Stimulated activated CD4-positive, alpha-beta T cell treated with anti-CD3 and anti-CD28 coated beads, Interleukin-4, amount 100 ng/mL, for 1 hour (primary cell): ENCODE results near the gene MBP.
"Not testable (repeated sequence)": the region's sequence is repeated elsewhere in the genome, so short reads cannot be mapped to it uniquely, and the experiment has no call there.

Experiments used
- DNase-seq: peaks from one replicate; pipeline ENCODE4 v3.0.0-alpha.2; 2020

Gene MBP

DNA sequence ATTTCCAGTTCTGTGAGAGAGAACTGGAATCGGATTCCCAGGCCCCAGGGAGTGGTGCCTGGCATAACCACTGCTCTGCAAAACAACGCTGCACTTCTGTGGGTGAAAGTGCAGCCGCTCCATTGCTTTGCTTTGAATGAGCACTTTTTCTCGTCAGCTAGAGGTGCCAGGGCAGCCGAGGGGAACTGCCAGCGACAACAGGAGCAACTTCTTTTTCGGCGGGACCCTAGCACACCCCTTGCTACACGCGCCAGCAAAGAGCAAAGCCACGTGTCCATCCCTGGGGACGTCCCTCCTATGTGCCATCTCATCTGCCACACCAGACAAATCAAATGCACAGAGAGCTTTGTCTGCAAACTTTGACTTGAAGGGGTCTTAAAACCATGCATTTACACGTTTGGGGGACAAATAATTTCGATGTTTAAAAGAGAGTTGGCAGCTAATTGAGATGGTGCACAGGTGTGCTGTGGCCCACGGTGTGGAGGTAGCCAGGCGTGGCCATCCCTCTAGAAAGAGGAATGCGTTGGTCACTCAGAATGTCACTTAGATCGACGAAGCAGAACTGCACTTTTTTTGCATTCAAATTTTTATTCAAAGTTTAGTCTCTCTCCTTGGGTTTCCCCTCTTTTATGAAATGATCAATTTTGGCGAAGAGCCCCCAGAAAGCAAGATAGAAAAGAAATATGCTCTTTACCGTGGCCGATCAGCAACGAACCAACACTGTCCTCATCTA lies 151.8 kb downstream of the MBP start:
- no peak for DNase-seq

DNA sequence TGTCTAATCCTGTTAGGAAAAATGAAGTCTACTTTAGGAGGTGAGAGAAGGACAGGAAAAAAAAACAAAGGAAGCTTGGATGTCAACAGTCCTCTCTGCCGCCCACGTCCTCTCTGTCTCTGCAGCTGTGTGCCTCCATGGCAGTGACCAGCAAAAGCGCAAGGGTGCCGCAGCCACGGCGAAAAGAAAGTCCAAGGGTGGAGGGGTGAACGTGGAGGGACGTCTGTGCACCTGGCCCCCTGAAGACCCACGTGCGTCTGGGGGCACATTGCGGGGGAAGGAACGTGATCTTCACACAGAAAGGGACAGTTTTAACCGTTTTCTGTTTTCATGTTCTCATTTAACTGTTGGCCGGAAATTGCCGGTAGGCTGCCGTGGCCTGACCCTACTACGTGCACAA lies 152.7 kb downstream of the MBP start:
- no peak for DNase-seq

DNA sequence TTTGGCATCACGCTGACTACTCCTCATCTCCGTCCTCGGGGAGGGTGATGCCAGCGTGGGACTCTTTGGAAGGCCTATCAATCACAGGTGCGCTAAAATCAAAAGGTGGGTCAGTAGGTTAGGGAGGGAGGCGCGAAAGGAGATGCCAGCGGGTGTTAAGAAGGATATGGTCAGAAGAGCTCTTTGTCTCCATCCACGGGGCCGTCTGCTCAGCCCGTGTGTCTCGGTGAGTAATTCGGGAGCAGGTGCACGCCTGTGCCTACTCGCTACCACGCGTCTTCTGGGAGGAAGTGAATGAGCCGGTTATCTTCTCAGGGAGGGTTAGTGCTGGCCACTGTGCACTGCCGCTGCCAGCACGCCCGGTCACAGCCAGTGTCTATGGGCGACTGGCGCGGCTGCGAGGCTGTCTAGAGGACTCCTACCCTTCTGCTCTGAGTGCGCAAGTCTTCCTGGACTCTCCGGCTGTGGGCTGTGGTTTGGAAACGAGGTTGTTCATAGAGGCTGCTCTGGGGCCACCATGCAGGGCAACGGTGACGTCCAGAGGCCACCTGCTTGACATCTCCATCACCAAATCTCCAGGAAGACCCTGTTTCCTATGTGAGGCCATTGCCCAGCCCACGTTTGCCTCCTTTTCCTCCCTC lies 153.4 kb downstream of the MBP start:
- DNase-seq: no peak

DNA sequence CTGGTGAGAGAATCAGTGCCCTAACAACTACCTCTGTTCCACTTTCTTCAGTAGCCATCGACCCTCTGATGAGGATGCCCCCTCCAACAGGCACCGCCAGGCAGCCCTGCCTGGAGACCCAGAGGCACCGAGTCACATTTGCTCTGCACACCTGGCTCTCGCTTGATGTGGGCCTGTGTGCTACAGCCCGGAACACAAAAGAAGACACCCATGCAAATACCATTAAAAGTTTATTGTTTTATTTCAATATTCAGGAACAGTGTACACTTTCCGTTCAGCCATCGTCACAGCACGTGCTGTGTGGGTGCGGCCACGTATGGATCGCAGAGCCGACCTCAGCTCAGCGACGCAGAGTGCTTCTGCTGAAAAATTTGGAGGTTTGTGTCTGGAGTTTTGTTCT lies 154.0 kb downstream of the MBP start:
- DNase-seq: no peak

DNA sequence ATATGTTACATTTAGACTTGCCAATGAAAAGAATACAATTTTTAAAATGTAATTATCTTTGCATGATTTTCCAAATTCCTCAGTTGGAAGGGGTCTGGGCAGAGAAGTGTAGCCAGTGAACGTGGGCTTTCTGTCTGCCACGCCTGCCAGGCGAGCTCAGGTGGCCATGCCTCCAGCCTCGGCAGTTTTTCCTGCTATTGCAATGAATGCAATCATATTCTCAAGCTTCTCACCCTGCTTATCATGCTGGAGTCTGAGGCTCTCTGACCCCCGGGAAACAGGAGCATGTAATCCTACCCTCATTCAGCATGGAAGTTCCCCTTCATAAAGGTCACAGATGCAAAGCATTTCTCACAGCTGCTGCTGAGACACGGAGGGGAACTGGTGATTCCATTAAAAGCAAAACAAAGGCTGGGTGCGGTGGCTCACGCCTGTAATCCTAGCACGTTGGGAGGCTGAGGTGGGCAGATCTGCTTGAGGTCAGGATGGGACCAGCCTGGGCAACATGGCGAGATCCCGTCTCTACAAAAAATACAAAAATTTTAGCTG lies 154.8 kb downstream of the MBP start:
- no peak for DNase-seq

DNA sequence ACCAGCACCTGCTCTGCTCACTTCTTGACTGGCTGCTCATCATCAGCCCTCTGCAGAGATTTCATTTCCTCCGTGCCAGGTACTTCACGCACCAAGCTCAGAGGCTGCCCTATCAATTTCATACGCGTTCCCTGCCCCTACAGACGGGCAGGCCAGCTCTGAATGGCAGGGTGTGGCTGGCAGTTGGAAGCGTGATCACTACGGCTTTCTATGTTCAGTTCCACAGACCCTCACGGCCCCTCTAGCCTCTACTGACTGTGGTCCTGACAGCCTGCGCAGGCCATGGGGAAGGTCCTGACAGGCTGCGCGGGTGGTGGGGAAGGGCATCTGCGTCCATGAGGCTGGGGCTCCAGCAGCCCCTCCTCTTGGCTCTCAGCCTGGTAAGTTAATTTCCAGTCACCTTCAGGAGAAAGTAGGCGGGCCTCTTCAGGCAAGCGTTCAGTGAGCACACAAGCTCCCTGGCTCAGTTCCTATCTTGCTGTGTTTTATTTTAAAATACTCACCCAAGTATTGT lies 155.4 kb downstream of the MBP start:
- no peak for DNase-seq

DNA sequence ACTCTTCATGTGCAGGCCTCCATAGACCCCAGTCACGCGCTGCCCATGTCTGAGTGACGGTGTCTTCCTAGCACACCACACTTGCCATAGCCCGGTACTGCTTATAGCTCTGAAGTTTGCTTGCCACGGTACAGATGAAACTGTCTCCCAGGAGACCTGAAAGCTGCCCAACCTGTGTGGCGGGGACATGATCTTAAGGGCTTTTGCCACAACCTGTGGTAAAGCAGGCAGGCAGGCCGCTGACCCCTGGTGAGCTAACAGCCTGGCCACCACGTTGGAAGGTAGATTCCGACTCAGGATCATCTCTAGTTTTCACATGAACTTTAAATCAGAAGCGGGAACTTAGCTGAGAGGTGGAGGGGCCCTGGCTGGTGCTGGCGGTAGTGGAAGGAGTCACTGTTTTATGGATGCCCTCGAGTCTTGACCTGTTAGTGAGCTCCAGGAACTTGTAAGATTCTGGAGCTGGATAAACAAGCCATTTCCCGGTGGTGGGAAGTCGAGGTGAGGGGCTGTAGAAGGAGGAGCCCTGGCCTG lies 156.9 kb downstream of the MBP start:
- DNase-seq: no peak

DNA sequence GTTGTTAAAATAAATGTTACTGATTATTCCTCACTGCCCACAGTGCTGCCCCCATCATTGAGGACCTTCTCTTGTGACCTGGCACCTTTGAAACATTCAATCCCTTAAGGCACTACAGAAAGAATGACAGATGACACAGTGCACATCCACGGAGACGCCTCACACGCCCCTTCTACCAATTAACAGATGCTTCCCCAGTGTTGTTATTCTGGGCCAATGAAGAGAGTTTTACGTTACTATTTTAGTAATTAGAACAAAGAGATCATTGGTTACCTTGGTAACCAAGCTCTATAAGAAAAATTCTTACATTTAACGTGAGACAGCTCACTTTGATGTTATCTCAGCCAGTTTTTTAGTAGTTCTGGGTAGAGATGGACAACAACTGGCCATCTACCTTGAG lies 158.2 kb downstream of the MBP start:
- DNase-seq: no peak

DNA sequence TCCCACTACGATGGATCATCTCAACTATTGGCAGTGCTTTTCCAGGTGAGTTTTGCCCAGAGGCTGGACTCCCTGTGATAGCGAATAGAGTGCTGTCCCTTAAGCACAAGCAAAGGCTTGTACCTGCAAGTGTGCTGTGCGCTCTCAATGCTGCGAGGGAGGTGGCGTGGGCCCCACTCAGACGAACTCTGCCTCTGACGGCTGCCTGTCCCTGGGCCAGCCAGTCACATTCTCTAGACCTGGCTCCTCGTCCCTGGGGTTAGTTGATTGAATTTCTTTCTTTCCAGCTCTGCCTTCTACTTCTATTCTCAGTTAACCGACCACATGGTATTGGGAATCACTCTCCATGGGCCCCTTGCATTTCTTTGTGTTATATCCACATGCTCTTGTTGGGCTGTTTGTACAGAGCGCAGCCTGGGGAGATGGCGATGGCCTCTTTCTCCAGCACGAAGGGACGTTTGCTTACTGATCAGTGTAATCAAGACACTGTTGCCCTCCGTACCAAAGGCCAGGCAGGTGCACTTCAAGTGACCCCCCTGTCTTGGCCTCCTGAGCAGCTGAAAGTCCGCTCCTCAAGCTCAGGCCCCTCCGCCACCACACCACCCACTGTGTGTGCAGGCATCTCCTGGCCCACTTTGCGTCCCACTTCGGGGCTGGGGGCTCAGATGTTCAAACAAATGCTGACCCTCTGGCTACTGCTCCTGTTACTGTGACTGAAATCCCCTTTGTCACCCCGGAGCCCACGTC lies 158.9 kb downstream of the MBP start:
- no peak for DNase-seq

DNA sequence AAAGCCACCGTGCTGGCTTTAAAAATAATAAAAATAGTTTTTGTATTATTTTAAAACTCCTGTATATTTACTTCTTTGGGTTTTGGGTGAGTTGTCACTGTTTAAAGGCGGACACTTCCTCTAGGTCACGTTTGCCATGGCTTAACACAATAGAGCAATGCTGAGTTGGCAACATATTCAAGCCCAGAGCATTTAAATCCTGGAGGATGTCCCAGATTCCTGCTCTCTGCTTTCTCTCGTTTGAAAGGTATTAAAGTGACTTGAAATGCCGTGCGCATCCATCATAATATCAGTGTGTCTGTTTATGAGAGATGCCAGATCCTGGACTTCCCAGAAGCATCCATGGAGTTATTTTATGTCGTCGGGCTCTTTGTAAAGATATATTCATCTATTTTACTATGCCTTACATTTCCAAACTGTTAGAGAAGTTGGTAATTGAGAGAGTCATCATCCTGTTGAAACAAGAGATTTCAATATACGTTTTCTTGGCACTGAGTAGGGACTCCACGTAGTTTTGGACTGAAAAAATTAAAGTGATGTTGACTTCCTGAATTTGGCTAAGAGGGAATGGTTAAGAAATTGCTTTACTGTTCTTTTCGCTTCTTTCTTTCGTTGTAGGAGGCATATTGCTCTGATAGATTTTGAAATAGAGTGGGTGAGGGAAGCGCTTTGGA lies 159.6 kb downstream of the MBP start:
- no peak for DNase-seq

DNA sequence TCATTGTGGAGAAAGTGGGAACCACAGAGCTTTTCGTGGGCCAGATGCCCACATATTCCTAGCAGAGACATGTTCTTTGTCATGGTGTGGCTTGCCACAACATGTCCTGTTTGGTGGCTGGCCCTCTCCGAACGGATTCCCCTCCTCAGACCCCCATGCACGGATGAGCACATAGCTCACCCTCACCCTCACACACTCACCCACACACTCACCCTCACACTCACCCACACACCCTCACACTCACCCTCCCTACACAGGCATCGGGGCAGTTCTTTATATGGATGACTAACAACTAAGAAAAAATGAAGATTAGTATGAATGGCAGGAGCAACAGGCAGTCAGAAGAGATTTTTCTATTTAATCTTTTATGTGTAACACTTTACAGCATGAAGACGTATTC lies 160.3 kb downstream of the MBP start:
- DNase-seq: no peak

DNA sequence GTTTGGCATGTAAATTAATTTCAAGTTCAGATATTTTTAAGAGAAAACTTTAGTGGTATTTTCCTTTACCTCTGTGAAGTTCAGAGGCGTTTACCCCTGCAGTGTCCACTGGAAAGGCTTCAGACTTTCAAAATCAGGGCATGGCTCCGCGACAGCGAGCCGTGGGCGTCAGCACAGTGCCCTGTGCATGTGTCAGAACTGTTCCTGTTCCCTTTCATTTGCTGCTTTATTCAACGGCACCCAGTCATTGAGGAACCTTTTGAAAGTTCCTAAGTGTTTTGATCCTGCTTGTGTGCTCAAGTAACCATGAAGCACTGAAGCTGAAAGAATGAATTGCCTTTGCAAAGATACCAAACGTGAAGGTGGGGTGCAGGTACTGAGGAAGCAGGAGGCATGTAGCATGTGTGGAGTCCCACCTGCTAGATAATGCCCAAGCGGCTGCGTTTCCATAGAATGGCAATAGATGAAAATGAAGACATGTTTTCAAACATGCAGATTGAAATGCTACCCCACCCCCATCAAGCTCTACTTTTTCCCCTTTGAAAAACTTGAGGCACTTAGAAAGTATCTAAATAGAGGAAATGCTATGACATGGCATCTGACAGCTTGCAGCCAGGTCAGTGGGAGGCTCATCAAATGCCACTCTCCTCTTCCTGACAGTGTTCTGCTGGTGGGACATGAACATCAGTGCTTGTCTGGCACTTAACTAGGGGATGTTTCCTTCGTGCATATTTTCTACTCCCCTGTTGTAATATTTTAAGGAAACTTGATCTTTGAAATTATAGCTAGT lies 161.6 kb downstream of the MBP start:
- DNase-seq: no peak

DNA sequence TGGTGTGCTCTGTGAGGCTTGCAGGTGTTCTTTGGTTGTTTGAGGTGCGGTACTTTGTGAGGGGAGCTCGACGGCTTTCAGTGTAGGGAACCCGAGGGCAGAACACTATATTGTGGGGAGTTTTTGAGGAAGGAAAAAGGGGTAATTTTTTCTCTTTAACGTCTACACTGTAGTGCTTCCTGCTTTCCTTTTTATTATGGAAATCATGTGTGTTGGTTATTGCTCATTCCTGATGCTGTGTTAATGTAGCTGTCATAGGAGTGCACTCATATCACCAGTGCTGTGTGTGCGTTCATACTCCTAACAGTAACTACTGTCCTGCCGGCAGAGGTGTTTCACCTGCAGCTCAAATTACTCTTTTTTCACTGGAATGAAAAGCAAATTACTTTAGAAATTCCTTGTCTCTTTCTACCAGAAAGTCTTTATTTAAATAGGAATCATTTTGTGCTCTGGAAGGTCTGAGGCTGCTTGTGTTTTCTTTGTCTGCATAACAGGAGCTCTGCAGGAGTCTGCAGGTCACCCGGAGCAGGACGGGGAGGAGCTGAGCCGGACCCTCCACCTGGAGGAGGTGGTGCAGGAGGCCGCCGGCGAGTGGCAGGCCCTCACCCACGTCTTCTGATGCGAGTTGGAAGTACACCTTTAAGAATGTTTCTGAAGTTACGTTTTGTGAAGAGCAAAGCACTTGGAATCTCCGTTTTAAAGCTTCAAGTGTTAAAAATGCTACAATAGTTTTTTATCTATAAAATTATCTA lies 164.7 kb downstream of the MBP start:
- DNase-seq: no peak

DNA sequence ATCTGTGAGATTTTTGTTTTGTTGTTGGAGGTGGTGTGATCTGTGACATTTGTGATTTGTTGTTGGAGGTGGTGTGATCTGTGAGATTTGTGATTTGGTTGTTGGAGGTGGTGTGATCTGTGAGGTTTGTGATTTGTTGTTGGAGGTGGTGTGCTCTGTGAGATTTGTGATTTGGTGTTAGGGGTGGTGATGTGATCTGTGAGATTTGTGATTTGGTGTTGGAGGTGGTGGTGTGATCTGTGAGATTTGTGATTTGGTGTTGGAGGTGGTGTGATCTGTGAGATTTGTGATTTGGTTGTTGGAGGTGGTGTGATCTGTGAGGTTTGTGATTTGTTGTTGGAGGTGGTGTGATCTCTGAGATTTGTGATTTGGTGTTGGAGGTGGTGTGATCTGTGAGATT lies 165.3 kb downstream of the MBP start:
- DNase-seq: not testable (repeated sequence)

DNA sequence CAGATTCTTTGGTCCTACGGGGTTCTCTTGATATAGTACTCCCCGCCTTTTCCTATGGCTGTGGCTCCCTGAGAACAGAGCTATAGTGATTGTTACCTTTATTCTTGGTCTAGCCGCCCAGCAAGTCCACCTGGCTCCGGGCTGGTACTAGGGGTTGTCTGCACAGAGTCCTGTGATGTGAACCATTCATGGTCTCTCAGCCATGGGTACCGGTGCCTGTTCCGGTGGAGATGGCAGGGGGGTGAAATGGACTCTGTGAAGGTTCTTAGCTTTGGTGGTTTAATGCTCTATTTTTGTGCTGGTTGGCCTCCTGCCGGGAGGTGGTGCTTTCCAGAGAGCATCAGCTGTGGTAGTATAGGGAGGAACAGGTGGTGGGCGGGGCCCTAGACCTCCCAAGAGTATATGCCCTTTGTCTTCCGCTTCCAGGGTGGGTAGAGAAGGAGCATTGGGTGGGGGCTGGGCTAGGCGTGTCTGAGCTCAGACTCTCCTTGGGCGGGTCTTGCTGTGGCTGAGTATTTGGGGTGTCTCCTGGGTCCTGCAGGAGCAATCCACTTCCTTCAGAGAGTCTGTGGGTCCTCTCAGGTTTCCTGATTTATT lies 166.9 kb downstream of the MBP start:
- not testable (repeated sequence) for DNase-seq

DNA sequence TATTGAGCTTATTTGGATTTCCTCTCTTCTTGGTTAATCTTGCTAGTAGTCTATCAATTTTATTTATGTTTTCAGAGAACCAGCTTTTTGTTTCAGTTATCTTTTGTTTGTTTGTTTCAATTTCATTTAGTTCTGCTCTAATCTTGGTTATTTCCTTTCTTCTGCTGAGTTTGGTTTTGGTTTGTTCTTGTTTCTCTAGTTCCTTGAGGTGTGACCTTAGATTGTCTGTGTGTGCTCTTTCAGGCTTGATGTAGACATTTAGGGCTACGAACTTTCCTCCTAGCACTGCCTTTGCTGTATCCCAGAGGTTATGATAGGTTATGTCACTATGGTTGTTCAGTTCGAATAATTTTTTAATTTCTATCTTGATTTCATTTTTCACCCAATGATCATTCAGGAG lies 168.6 kb downstream of the MBP start:
- no peak for DNase-seq

DNA sequence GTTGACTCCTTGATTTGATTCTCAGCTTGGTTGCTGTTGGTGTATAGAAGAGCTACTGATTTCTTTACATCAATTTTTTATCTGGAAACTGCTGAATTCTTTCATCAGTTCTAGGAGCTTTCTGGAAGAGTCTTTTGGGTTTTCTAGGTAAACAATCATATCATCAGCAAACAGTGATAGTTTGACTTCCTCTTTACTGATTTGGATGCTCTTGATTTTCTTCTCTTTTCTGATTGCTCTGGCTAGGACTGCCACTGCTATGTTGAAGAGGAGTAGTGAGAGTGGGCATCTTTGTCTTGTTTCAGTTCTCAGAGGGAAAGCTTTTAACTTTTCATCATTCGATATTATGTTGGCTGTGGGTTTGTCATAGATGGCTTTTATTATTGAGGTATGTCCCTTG lies 169.7 kb downstream of the MBP start:
- no peak for DNase-seq

DNA sequence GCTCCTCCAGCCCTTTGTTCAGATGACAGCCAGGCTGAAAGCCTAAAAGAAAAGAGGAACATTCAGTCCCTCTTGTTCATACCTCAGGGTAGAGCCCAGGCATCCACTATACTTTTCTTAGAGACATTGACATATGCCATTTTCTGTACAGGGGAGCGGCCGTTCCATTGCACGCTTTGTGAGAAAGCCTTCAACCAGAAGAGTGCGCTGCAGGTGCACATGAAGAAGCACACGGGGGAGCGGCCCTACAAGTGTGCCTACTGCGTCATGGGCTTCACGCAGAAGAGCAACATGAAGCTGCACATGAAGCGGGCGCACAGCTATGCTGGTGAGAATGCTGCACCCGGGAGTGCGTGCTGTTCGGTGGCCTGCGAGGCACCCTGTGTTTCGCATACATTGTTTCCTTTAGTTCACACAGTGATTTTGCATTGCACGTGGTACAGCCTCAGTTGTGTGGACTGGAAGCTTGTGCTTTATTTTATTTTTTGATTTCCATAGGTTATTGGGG lies 172.0 kb downstream of the MBP start:
- no peak for DNase-seq

DNA sequence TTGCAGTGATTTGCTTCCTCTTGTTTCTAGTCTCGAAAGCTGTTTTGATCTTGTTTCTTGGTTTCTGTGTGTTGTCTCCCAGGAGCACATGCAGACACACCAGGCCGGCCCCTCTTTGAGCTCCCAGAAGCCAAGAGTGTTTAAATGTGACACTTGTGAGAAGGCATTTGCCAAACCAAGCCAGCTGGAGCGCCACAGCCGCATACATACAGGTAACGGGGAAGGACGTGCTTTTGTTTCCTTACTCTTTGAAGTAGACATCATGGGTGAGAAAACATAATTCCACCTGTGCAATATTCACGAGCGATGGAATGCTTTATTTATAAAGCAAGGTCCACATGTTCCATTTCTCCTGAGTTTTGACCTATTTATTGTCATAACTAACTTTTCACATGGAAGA lies 173.0 kb downstream of the MBP start:
- DNase-seq: no peak

DNA sequence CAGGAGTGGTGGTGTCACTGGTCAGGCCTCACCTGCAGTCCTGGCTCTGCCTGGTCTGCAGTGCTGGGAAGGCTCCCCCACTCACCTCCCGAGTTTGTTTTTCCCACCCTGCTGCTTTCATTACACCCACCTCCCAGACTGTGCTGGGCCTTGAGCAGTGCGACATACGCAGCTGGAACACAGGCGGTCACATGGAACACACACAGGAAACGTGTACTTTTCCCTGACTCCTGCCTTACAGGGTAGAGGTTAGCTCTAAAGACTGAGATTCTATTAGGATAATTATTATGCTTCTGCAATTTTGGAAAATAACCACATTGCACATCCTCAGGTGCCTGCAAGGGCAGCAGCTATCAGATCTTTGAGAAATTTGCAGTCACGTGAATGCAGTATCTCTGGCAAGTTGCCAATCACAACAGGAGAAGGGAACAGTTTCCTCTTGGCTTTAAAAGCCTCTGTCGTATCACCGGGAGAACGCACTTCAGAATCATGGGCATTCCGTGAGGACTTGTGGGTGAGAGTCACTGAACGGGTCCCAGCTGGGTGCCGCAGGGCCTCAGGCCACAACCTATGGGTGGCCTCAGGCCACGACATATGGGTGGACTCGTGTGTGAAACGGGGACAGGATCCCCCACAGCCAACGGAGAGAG lies 173.8 kb downstream of the MBP start:
- no peak for DNase-seq
